Esophagus muscularis mucosa (tissue), 4 donors: ENCODE results near the gene RAD51B. TPM values are rescaled to one million over a fixed set of nuclear protein-coding genes. Genes with fewer than 3 reads are reported as not detected.

Experiments
- DNase-seq: peaks from one replicate; pipeline ENCODE4 v3.0.0-alpha.2; 2017; ENCODE audit errors: extremely low spot score
- H3K27ac ChIP-seq, 4 donors: fragments of 200-600 bp; sonication (generic); replicated peaks in 1 of 4; 1 replicate in 3 of 4; 2 replicates in 1 of 4; pipeline ENCODE4 v1.5.1; 2016 to 2019; ENCODE audit warnings: mild to moderate bottlenecking in 1 of 4
- H3K27me3 ChIP-seq, 4 donors: fragments of 200-600 bp; sonication (generic); one replicate each; pipeline versions ENCODE4 v1.5.1 to v1.6.0; 2016 to 2019
- H3K36me3 ChIP-seq, 4 donors: fragments of 200-600 bp; sonication (generic); one replicate each; pipeline ENCODE4 v1.5.1; 2016 to 2019
- H3K4me1 ChIP-seq, 4 donors: fragments of 200-600 bp; sonication (generic); one replicate each; pipeline ENCODE4 v1.5.1; 2016 to 2019
- H3K4me3 ChIP-seq, 4 donors: fragments of 200-600 bp; sonication (generic); 1 replicate in 2 of 4; 2 replicates in 2 of 4; pipeline ENCODE4 v1.5.1; 2016 to 2019; ENCODE audit warnings: mild to moderate bottlenecking in 4 of 4, moderate library complexity in 1 of 4
- H3K9me3 ChIP-seq, 4 donors: fragments of 200-600 bp; sonication (generic); 1 replicate in 3 of 4; 2 replicates in 1 of 4; pipeline ENCODE4 v1.5.1; 2016 to 2019
- EP300 ChIP-seq: sonication (generic); formaldehyde crosslinking; IDR thresholded peaks from one replicate; pipeline ENCODE4 v1.6.1; 2017; ENCODE audit warnings: antibody characterized with exemption
- POLR2A ChIP-seq: fragments of 450-650 bp; IDR thresholded peaks from one replicate; pipeline ENCODE4 v1.6.1; 2017; ENCODE audit warnings: antibody characterized with exemption, moderate library complexity, mild to moderate bottlenecking, low read depth
- POLR2AphosphoS5 ChIP-seq, 2 donors: sonication (generic); formaldehyde crosslinking; IDR thresholded peaks; one replicate each; pipeline ENCODE4 v1.6.1; 2017; ENCODE audit warnings: antibody characterized with exemption in 2 of 2
- WGBS: methylation state at CpG from one replicate; pipeline ENCODE4 v1.1.5; 2018; 5-methylcytosine and 5-hydroxymethylcytosine counted together
- intact Hi-C: fragments of 100-400 bp; cut with DNase I; formaldehyde crosslinking; loops from one replicate; pipeline ENCODE4 v1.15.1; 2023
- total RNA-seq, 4 donors: library from RNA; depleted of rRNA; stranded (reverse); fragments of >200 nt; gene quantifications; one replicate each; pipeline versions ENCODE4 v1.1.0 to v1.2.1, GENCODE V29; 2016
- TF ChIP-seq, protein P1 (sequence below), 3 experiments: fragments of 200-600 bp in 2 of 3; fragments of 450-650 bp in 1 of 3; sonication (generic) in 2 of 3; IDR thresholded peaks; one replicate each; pipeline ENCODE4 v1.5.1; 2017 to 2019; ENCODE audit warnings: antibody characterized with exemption in 3 of 3, mild to moderate bottlenecking in 2 of 3, moderate library complexity in 1 of 3

Gene RAD51B
- total RNA-seq, 4 donors from 2014 or later = 2.8 to 11.1 (median 5.1) TPM

DNA sequence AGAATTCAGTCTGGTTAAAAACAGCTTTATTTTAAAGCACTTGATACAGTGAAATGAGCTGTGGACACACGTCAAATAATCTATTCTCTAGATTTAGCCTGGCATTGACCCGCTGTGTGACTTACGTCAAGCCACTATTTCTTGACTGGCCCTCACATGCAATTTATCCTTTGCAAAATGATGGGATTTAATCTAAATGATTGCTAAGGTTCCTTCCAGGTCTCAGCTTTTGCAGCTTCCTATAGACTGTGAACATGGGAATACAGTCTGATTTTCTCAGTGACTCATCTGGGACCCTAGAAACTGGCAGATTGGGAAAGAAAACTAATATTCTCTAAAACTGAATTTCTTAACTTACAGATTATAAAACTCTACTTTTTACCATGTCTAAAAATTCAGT, 409.1 kb downstream of the RAD51B start:
- H3K4me3 ChIP-seq = no peak overlapping the region
- no peak for DNase-seq
- H3K27me3 ChIP-seq = no peaks in the 10 kb centered on the region
- H3K9me3 ChIP-seq = no peaks in the 10 kb centered on the region
- TF ChIP-seq EP300 = no peak
- no peak for TF ChIP-seq POLR2A
- TF ChIP-seq POLR2AphosphoS5 (IDR thresholded peaks at IDR 0.05) = no peak
- TF ChIP-seq, protein P1, sequence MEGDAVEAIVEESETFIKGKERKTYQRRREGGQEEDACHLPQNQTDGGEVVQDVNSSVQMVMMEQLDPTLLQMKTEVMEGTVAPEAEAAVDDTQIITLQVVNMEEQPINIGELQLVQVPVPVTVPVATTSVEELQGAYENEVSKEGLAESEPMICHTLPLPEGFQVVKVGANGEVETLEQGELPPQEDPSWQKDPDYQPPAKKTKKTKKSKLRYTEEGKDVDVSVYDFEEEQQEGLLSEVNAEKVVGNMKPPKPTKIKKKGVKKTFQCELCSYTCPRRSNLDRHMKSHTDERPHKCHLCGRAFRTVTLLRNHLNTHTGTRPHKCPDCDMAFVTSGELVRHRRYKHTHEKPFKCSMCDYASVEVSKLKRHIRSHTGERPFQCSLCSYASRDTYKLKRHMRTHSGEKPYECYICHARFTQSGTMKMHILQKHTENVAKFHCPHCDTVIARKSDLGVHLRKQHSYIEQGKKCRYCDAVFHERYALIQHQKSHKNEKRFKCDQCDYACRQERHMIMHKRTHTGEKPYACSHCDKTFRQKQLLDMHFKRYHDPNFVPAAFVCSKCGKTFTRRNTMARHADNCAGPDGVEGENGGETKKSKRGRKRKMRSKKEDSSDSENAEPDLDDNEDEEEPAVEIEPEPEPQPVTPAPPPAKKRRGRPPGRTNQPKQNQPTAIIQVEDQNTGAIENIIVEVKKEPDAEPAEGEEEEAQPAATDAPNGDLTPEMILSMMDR (IDR thresholded peaks at IDR 0.05) = no peak
- no peaks in the 10 kb centered on the region for H3K36me3 ChIP-seq
- intact Hi-C loops = no loop called here
- H3K4me1 ChIP-seq = peaks cover 16 to 35% (median 32%) of the 10 kb centered on the region in 4 donors
- H3K27ac ChIP-seq = no peak overlapping the region
- 97% methylated on average over 3 of the region's 3 CpGs for WGBS

DNA sequence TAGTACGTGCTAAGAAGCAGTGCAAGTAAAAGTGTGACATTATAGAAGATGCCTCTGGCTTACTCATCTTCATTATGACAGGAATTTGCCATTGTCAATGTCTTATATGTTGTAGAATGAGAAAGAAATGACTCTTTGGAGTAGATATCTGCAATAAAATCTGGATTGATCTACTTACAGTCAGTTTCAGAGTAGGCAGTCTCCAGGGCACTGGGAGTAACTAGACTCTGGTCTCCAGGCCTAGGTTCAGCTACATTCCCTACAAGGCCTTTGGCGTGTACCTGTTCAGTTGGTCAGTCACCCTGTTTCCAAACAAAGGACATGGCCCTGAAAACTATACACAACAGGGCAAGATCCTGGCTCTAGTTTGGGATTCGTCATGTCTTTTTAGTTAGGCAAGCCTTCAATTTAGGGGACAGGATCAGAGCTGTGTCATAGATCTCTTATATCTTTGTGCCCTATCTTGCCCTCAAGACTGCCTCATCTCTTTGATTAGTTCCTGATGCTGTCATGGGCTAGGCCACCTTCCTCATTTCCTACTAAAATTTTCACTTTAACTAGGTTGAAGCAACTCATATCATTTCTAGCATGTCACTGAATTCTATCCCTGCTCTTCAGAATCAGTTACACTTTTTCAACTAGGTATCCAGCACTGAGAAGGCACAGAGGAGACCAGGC, 410.0 kb downstream of the RAD51B start:
- TF ChIP-seq, protein P1 (IDR thresholded peaks at IDR 0.05) = no peak
- TF ChIP-seq EP300 (no peak), POLR2AphosphoS5 (IDR thresholded peaks at IDR 0.05) (no peak), POLR2A (no peak)
- intact Hi-C loops = no loop called here
- H3K36me3 ChIP-seq = no peaks in the 10 kb centered on the region
- DNase-seq = no peak
- H3K4me3 ChIP-seq = no peak overlapping the region
- H3K27ac ChIP-seq = no peak overlapping the region
- H3K9me3 ChIP-seq = no peaks in the 10 kb centered on the region
- 85% methylated on average over 3 of the region's 3 CpGs for WGBS
- H3K27me3 ChIP-seq = no peaks in the 10 kb centered on the region
- H3K4me1 ChIP-seq = peaks cover 16 to 44% (median 36%) of the 10 kb centered on the region in 4 donors

DNA sequence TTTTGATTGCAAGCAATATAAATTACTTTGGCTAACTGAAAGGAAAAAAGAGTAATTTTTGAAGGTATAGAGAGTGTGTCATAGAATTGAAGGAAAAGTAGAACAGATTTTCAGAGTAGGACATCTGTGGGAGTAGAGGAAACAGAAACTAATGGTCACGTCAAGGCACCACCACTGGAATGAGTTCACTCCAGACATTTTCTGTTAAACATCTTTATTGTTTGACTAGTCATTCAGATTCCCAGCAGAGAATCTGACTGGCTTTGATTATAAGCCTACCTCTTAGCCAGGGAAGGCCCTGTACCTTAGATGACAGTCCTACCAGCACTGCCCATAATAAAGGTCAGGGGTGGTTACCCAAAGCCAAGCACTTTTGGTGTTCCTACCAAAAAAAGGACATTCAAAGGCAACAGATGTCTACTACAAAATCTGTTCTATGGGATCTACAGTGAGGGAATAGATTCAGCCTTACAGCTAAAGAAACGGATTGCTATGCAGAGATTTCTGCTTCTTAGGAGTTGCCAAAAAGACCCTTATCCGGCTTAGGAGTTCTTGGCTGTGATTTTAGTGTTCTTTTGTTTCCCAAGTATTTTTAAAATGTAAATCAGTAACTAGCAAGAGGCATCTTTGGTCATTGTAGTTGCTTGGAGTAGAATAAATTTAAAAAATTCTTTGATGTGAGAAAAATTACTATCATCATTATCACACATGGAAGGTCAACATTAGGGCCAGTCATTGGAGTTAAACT, 410.8 kb downstream of the RAD51B start:
- intact Hi-C loops = no loop called here
- H3K9me3 ChIP-seq = no peaks in the 10 kb centered on the region
- WGBS = 84% methylated on average over 3 of the region's 3 CpGs
- peaks cover 16 to 44% (median 36%) of the 10 kb centered on the region in 4 donors for H3K4me1 ChIP-seq
- DNase-seq = no peak
- no peak overlapping the region for H3K4me3 ChIP-seq
- H3K27ac ChIP-seq = no peak overlapping the region
- TF ChIP-seq POLR2AphosphoS5 (IDR thresholded peaks at IDR 0.05) = no peak
- TF ChIP-seq, protein P1 (IDR thresholded peaks at IDR 0.05) = no peak
- TF ChIP-seq POLR2A = no peak
- no peak for TF ChIP-seq EP300
- H3K36me3 ChIP-seq = no peaks in the 10 kb centered on the region
- no peaks in the 10 kb centered on the region for H3K27me3 ChIP-seq

DNA sequence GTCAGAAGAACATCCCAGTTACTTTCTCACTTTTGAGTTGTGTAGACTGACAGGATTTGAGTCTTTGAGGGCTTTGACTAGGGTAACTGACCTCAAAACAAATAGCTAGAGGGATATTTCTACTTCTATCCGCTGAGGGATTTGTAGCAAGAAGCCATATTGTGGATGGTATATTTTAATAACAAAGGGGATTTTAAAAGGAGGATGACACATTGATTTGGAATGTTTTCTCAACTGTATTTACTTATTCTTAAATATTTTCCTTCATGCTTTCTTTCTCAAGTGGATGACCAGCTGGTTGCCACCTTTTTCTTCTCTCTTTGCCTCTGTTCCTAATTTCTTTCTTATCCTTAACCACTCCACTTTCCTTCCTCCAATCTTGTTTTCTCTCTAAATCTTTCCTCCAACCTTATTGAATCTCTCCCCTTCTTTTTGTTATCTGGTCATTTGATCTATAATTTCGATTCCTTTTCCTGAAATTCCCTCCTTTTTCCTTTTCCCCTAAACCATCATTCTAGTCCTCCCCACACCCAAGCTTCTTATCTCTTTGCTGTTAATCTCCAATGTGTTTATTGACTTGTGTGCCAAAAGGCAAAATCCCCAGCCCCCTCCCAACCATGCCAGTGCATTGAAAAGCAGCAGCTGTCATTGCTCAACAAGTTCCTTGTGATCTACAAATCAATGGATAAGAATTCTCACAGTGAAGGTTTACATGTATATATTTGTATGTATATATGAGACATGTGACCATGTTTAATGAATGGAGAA, 411.6 kb downstream of the RAD51B start:
- DNase-seq = no peak
- TF ChIP-seq, protein P1 (IDR thresholded peaks at IDR 0.05) = no peak
- TF ChIP-seq POLR2AphosphoS5 (IDR thresholded peaks at IDR 0.05) (no peak), POLR2A (no peak), EP300 (no peak)
- intact Hi-C loops = no loop called here
- H3K27ac ChIP-seq = peak overlapping the region; percentile 68 to 82 (median 80)
- H3K4me3 ChIP-seq = no peak overlapping the region
- peaks cover 16 to 45% (median 36%) of the 10 kb centered on the region in 4 donors for H3K4me1 ChIP-seq
- WGBS = 98% methylated on average over 2 of the region's 2 CpGs
- no peaks in the 10 kb centered on the region for H3K36me3 ChIP-seq
- no peaks in the 10 kb centered on the region for H3K9me3 ChIP-seq
- no peaks in the 10 kb centered on the region for H3K27me3 ChIP-seq
